Esophagus squamous epithelium (tissue), 5 donors: ENCODE results near the gene TMA7. TPM values are rescaled to one million over a fixed set of nuclear protein-coding genes. Genes with fewer than 3 reads are reported as not detected.
A peak's percentile ranks its signal among the peaks of the same experiment; 100 is the strongest.

Experiments used
- DNase-seq: peaks from one replicate; lab custom pipeline; 2025; lab: John Stamatoyannopoulos, UW
- H3K27ac ChIP-seq, 4 donors: fragments of 200-600 bp; sonication (generic); one replicate each; pipeline ENCODE4 v1.5.1; 2016 to 2019; ENCODE audit warnings: mild to moderate bottlenecking in 1 of 4
- H3K27me3 ChIP-seq, 4 donors: fragments of 200-600 bp; sonication (generic); 1 replicate in 3 of 4; 2 replicates in 1 of 4; pipeline versions ENCODE4 v1.5.1 to v1.6.0; 2017 to 2021; ENCODE audit warnings: antibody characterized with exemption in 1 of 4
- H3K36me3 ChIP-seq, 3 donors: fragments of 200-600 bp; sonication (generic); one replicate each; pipeline ENCODE4 v1.5.1; 2016 to 2019
- H3K4me1 ChIP-seq, 3 donors: fragments of 200-600 bp; sonication (generic); one replicate each; pipeline ENCODE4 v1.5.1; 2017 to 2019
- H3K4me3 ChIP-seq, 4 donors: fragments of 200-600 bp; sonication (generic); 1 replicate in 3 of 4; 2 replicates in 1 of 4; pipeline ENCODE4 v1.5.1; 2016 to 2019; ENCODE audit warnings: mild to moderate bottlenecking in 2 of 4, moderate library complexity in 1 of 4
- H3K9me3 ChIP-seq, 3 donors: fragments of 200-600 bp; sonication (generic); one replicate each; pipeline ENCODE4 v1.5.1; 2016 to 2019
- POLR2A ChIP-seq, 4 donors: fragments of 450-650 bp; IDR thresholded peaks; one replicate each; pipeline ENCODE4 v1.6.1; 2017; ENCODE audit warnings: antibody characterized with exemption in 4 of 4, mild to moderate bottlenecking in 4 of 4, moderate library complexity in 3 of 4
- WGBS, 2 donors: methylation state at CpG; one replicate each; pipeline ENCODE4 v1.1.5; 2018; 5-methylcytosine and 5-hydroxymethylcytosine counted together
- intact Hi-C: fragments of 100-400 bp; cut with DNase I; formaldehyde crosslinking; loops from one replicate; pipeline ENCODE4 v1.15.0; 2022
- total RNA-seq, 4 donors: library from RNA; depleted of rRNA; stranded (reverse); fragments of >200 nt; gene quantifications; one replicate each; pipeline ENCODE4 v1.1.0, GENCODE V29; 2016
- TF ChIP-seq, protein P1 (sequence below), 6 experiments: fragments of 450-650 bp in 4 of 6; fragments of 200-600 bp in 2 of 6; sonication (generic) in 2 of 6; IDR thresholded peaks; one replicate each; pipeline ENCODE4 v1.5.1; 2016 to 2019; ENCODE audit warnings: antibody characterized with exemption in 6 of 6, mild to moderate bottlenecking in 4 of 6, moderate library complexity in 4 of 6
- donor health status: DM: yes; HTN: yes; CAD: no.

The TMA7 gene
- total RNA-seq, 4 donors from 2014 or later = 293 to 431 (median 357) TPM

DNA sequence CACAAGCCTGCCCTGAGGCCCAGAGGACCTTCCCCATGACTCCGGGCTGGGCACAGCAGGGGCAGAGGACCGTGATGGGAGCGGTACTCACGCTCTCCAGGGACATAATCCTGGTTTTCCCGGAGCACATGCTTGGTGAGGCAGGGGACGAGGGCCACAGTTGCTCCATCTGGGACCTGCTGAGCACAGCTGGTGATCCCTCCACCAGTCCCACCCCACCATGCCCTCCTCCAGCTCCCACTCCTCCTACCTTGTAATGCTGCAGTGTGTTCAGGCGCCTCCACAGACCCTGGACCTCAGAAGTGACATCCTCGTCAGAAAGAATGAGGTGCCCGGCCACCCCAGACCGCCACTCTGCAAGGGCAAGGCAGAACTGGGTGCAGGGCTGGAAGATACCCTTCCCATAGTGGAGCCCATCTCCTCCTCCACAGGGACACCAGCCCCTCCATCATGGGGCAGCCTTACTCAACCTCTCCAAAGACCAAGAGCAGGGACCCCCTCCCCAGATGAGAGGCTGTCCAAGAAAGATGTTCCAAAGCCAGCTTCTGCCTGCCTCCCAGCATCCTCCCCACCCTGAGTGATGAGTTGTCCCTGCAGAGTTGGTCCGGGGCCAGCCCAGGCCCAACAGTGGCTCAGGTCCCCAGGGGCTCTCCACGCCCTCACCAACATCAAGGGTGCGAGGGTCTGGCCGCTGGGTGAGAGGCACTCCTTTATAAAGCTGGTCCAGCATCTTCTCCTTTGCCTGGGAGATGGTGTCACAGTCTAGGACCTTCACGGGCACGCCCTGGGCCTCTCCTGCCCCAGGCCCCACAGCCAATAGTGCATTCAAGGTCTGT is 29.6 kb upstream of the TMA7 start:
- no peaks in the 10 kb centered on the region for H3K27me3 ChIP-seq
- no peak for TF ChIP-seq POLR2A (IDR thresholded peaks at IDR 0.05)
- TF ChIP-seq, protein P1, sequence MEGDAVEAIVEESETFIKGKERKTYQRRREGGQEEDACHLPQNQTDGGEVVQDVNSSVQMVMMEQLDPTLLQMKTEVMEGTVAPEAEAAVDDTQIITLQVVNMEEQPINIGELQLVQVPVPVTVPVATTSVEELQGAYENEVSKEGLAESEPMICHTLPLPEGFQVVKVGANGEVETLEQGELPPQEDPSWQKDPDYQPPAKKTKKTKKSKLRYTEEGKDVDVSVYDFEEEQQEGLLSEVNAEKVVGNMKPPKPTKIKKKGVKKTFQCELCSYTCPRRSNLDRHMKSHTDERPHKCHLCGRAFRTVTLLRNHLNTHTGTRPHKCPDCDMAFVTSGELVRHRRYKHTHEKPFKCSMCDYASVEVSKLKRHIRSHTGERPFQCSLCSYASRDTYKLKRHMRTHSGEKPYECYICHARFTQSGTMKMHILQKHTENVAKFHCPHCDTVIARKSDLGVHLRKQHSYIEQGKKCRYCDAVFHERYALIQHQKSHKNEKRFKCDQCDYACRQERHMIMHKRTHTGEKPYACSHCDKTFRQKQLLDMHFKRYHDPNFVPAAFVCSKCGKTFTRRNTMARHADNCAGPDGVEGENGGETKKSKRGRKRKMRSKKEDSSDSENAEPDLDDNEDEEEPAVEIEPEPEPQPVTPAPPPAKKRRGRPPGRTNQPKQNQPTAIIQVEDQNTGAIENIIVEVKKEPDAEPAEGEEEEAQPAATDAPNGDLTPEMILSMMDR (IDR thresholded peaks at IDR 0.05) = no peak
- no peak overlapping the region for H3K4me3 ChIP-seq
- 87 to 100% methylated on average over 1 to 3 of the region's 16 CpGs for WGBS, 2 donors
- no peaks in the 10 kb centered on the region for H3K9me3 ChIP-seq
- no peak overlapping the region for H3K27ac ChIP-seq
- peaks cover 67 to 99% (median 70%) of the 10 kb centered on the region in 3 donors for H3K36me3 ChIP-seq
- H3K4me1 ChIP-seq = peaks cover 20 to 64% (median 25%) of the 10 kb centered on the region in 3 donors
- DNase-seq = no peak
- intact Hi-C loops = no loop called here

GRCh38 chr3:48411041-48411588 is 28.9 kb upstream of the TMA7 start:
- H3K36me3 ChIP-seq = peaks cover 69 to 99% (median 70%) of the 10 kb centered on the region in 3 donors
- DNase-seq = no peak
- no peaks in the 10 kb centered on the region for H3K9me3 ChIP-seq
- H3K27ac ChIP-seq = no peak overlapping the region
- H3K4me3 ChIP-seq = no peak overlapping the region
- TF ChIP-seq, protein P1 (IDR thresholded peaks at IDR 0.05) = no peak
- TF ChIP-seq POLR2A (IDR thresholded peaks at IDR 0.05) = no peak
- 83 to 90% methylated on average over 8 of the region's 9 CpGs for WGBS, 2 donors
- peaks cover 17 to 62% (median 20%) of the 10 kb centered on the region in 3 donors for H3K4me1 ChIP-seq
- no peaks in the 10 kb centered on the region for H3K27me3 ChIP-seq
- intact Hi-C loops = no loop called here

- H3K4me3 ChIP-seq = no peak overlapping the region
- peaks cover 71 to 99% (median 74%) of the 10 kb centered on the region in 3 donors for H3K36me3 ChIP-seq
- 89 to 92% methylated on average over 5 of the region's 11 CpGs for WGBS, 2 donors
- no peaks in the 10 kb centered on the region for H3K27me3 ChIP-seq
- DNase-seq = no peak
- TF ChIP-seq POLR2A (IDR thresholded peaks at IDR 0.05) = no peak
- TF ChIP-seq, protein P1 (IDR thresholded peaks at IDR 0.05) = no peak
- H3K9me3 ChIP-seq = no peaks in the 10 kb centered on the region
- intact Hi-C loops = no loop called here
- peak overlapping the region in 2 of 4 donors; percentile 51 to 69 for H3K27ac ChIP-seq
- peaks cover 17 to 56% (median 20%) of the 10 kb centered on the region in 3 donors for H3K4me1 ChIP-seq
Measured at GRCh38 chr3:48411606-48412374, 28.3 kb upstream of the TMA7 start.

DNA sequence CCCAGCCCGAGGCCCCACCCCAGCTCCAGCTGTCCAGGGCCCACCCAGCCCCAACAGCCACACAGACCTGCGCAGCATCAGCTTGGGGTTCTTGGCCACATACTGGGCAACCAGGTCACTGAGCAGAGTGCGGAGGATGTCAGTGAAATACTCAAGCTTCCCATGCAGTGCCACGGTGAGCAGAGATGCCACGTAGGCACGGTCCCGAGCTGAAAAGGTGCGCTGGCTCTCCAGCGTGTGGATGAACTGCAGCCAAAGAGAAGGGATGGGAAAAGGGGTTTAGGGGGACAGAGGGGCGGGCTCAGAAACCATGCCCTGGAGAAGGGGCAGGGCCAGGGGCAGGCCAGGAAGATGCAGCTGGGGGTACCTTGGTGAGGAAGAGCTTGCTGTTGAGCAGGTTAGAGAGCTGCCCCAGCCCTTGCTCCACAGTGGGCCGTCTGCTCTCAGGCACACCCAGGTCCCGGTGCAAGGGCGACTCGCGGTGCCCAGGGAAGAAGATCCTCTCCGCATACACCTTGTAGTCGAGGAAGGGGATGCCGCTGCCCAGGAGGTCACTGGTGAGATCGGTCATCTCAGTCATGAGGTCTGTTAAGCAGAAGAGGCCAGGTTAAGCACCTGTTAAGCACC is 27.6 kb upstream of the TMA7 start:
- Histone ChIP-seq H3K36me3 (peaks cover 73 to 99% (median 74%) of the 10 kb centered on the region in 3 donors), H3K27me3 (no peaks in the 10 kb centered on the region), H3K4me1 (peaks cover 17 to 49% (median 20%) of the 10 kb centered on the region in 3 donors), H3K27ac (peak overlapping the region; percentile 41 to 69 (median 52)), H3K4me3 (no peak overlapping the region), H3K9me3 (no peaks in the 10 kb centered on the region)
- no peak for TF ChIP-seq POLR2A (IDR thresholded peaks at IDR 0.05)
- TF ChIP-seq, protein P1 (IDR thresholded peaks at IDR 0.05) = no peak
- WGBS, 2 donors = 74 to 78% methylated on average over 11 to 18 of the region's 19 CpGs
- no peak for DNase-seq
- intact Hi-C loops = no loop called here
